WTC11 (cell line): ENCODE results near the gene TMEM40. TPM values are rescaled to one million over a fixed set of nuclear protein-coding genes. Genes with fewer than 3 reads are reported as not detected.
A peak's percentile ranks its signal among the peaks of the same experiment; 100 is the strongest.
"Not testable (repeated sequence)": the region's sequence is repeated elsewhere in the genome, so short reads cannot be mapped to it uniquely, and the experiment has no call there.

ENCODE experiments used
- ATAC-seq: fragments of 200-7000 bp; cut with Tn5 transposase; 2 replicates; pipeline ENCODE4 v1.10.0; 2021; ENCODE audit warnings: mild to moderate bottlenecking, moderate library complexity
- CTCF ChIA-PET: fragments of 300-600 bp; sonication (Branson Sonifier 250); formaldehyde crosslinking; loops from one replicate; lab custom pipeline; 2021; ENCODE audit warnings: antibody characterized with exemption; lab: Charles Lee
- POLR2A ChIA-PET: fragments of 350-600 bp; sonication (Branson Sonifier 250); formaldehyde crosslinking; loops from one replicate; lab custom pipeline; 2021; ENCODE audit warnings: antibody characterized with exemption; lab: Charles Lee
- DNase-seq: peaks from one replicate; pipeline ENCODE4 v3.0.0; 2021; ENCODE audit warnings: low spot score
- H3K27ac Mint-ChIP-seq: 2 replicates; pipeline ENCODE4 v1.8.0; 2021; ENCODE audit warnings: mixed read lengths
- H3K27me3 Mint-ChIP-seq: 2 replicates; pipeline ENCODE4 v1.8.0; 2021; ENCODE audit warnings: low read depth, mild to moderate bottlenecking, moderate library complexity, mixed read lengths
- H3K36me3 Mint-ChIP-seq: 2 replicates; pipeline ENCODE4 v1.8.0; 2021; ENCODE audit warnings: mixed read lengths
- H3K4me1 Mint-ChIP-seq: 2 replicates; pipeline ENCODE4 v1.8.0; 2022; ENCODE audit warnings: mixed read lengths
- H3K4me3 Mint-ChIP-seq: 2 replicates; pipeline ENCODE4 v1.8.0; 2021; ENCODE audit warnings: mild to moderate bottlenecking, moderate library complexity, mixed read lengths
- H3K9me3 Mint-ChIP-seq: 2 replicates; pipeline ENCODE4 v1.8.0; 2021; ENCODE audit warnings: mixed read lengths
- CBFB ChIP-seq: sonication (generic); formaldehyde crosslinking; IDR thresholded peaks from 2 replicates; pipeline ENCODE4 v1.8.1; 2022; ENCODE audit warnings: mild to moderate bottlenecking, low read depth, missing genetic modification reagents
- CDX4 ChIP-seq: fragments of 250-450 bp; sonication (Bioruptor Pico); IDR thresholded peaks from 2 replicates; pipeline ENCODE4 v1.9.0; 2021; ENCODE audit warnings: moderate library complexity, mild to moderate bottlenecking, inconsistent platforms, borderline replicate concordance
- EMX1 ChIP-seq: fragments of 250-450 bp; sonication (Bioruptor Pico); IDR thresholded peaks from 2 replicates; pipeline ENCODE4 v1.8.0; 2021; ENCODE audit warnings: mild to moderate bottlenecking
- JUN ChIP-seq: sonication (generic); formaldehyde crosslinking; IDR thresholded peaks from 2 replicates; pipeline ENCODE4 v1.8.0; 2023; ENCODE audit warnings: mild to moderate bottlenecking, missing genetic modification reagents
- NR3C1 ChIP-seq: sonication (generic); formaldehyde crosslinking; conservative IDR thresholded peaks from 2 replicates; pipeline ENCODE4 v1.8.1; 2023; ENCODE audit warnings: low read depth, mild to moderate bottlenecking, missing genetic modification reagents
- TCF7 ChIP-seq: sonication (generic); formaldehyde crosslinking; IDR thresholded peaks from 2 replicates; pipeline ENCODE4 v1.8.0; 2022; ENCODE audit warnings: mild to moderate bottlenecking, low read depth, missing genetic modification reagents, moderate library complexity
- TEAD1 ChIP-seq: sonication (generic); formaldehyde crosslinking; IDR thresholded peaks from 2 replicates; pipeline ENCODE4 v1.8.0; 2022; ENCODE audit warnings: mild to moderate bottlenecking, missing genetic modification reagents
- ZNF263 ChIP-seq: sonication (generic); formaldehyde crosslinking; IDR thresholded peaks from 2 replicates; pipeline ENCODE4 v1.8.1; 2022; ENCODE audit warnings: low read depth, mild to moderate bottlenecking, moderate library complexity, missing genetic modification reagents
- total RNA-seq: library from RNA; stranded (reverse); gene quantifications from 3 replicates; pipeline ENCODE4 v1.2.3, GENCODE V29; 2021
- TF ChIP-seq, protein P1 (sequence below): sonication (generic); formaldehyde crosslinking; IDR thresholded peaks from 2 replicates; pipeline ENCODE4 v1.8.1; 2022; ENCODE audit warnings: mild to moderate bottlenecking, missing genetic modification reagents, moderate library complexity, borderline replicate concordance
- TF ChIP-seq, protein P2 (sequence below): fragments of 250-450 bp; sonication (Bioruptor Pico); IDR thresholded peaks from 2 replicates; pipeline ENCODE4 v2.1.2; 2022; ENCODE audit warnings: mild to moderate bottlenecking, moderate library complexity
- TF ChIP-seq, protein P3 (sequence below): sonication (generic); formaldehyde crosslinking; IDR thresholded peaks from 2 replicates; pipeline ENCODE4 v1.8.1; 2023; ENCODE audit warnings: mild to moderate bottlenecking, missing genetic modification reagents, moderate library complexity

TMEM40 gene
- total RNA-seq, 1 experiment from 2014 or later, result 0.17 TPM

GRCh38 chr3:12785096-12785495 is 26.0 kb upstream of the TMEM40 start:
- ChIA-PET POLR2A (no interaction called here), CTCF (interaction anchor here (0.6 to 1.0 kb wide), 2 partner anchors 25 to 71 kb away, joined by 3 to 5 read pairs; no protein-coding TSS in a partner anchor)
- peaks cover 6% of the 10 kb centered on the region for H3K9me3 Mint-ChIP-seq
- H3K27me3 Mint-ChIP-seq, result no peaks in the 10 kb centered on the region; the same call in none of the 2 replicates
- DNase-seq (no peak), ATAC-seq (no peak)
- H3K4me3 Mint-ChIP-seq, result no peak overlapping the region
- no peak for TF ChIP-seq TEAD1 (CRISPR knock-in tag)
- H3K4me1 Mint-ChIP-seq, result peaks cover 22% of the 10 kb centered on the region
- no peaks in the 10 kb centered on the region for H3K36me3 Mint-ChIP-seq
- H3K27ac Mint-ChIP-seq, result no peak overlapping the region; the same call in 1 of the 2 replicates

DNA sequence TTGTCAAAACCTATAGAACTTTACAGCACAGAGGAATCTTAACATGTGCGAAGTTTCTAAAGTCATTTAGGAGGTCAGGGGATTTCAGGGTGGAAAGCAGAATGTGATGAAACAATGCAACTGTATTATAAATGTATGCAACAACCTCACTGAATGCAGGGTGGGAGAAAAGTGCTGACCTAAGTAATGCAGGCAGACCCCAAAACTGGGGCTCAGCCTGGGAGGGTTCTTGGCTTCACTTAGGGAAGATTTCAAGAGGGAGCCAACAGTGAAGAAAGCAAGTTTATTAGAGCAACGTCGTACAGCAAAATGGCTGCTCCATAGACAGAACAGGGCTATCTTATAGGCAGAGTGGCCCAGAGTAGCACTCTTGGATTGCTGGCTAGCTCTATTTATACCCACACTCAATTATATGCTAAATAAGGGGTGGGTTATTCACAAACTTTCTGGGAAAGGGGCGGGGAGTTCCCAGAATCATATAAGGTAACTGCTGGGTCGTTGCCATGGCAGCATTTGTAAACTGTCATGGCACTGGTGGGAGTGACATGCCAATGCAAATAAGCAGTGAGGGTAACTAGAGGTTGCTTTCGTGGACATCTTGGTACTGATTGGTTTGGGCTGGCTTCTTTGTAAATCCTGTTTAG is 23.2 kb upstream of the TMEM40 start:
- CTCF ChIA-PET, result interaction anchor here (0.6 to 1.5 kb wide), 2 partner anchors 14 to 108 kb away, joined by 3 to 4 read pairs; partner anchors contain the start of gene CAND2
- H3K9me3 Mint-ChIP-seq, result peaks cover 6% of the 10 kb centered on the region
- H3K27me3 Mint-ChIP-seq, result no peaks in the 10 kb centered on the region; the same call in none of the 2 replicates
- POLR2A ChIA-PET, result interaction anchor here (0.6 kb wide), 1 partner anchor 105 kb away, joined by 4 read pairs; no protein-coding TSS in a partner anchor
- H3K4me3 Mint-ChIP-seq, result no peak overlapping the region
- TF ChIP-seq CDX4 (CRISPR knock-in tag), result no peak
- no peak for TF ChIP-seq JUN (CRISPR knock-in tag)
- TF ChIP-seq, protein P1, sequence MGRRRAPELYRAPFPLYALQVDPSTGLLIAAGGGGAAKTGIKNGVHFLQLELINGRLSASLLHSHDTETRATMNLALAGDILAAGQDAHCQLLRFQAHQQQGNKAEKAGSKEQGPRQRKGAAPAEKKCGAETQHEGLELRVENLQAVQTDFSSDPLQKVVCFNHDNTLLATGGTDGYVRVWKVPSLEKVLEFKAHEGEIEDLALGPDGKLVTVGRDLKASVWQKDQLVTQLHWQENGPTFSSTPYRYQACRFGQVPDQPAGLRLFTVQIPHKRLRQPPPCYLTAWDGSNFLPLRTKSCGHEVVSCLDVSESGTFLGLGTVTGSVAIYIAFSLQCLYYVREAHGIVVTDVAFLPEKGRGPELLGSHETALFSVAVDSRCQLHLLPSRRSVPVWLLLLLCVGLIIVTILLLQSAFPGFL (CRISPR knock-in tag), result no peak
- TF ChIP-seq NR3C1 (CRISPR knock-in tag), result no peak
- TF ChIP-seq ZNF263, result no peak
- no peak overlapping the region for H3K27ac Mint-ChIP-seq
- peaks cover 22% of the 10 kb centered on the region for H3K4me1 Mint-ChIP-seq
- DNase-seq (peak; percentile 61), ATAC-seq (peak; percentile 93)
- H3K36me3 Mint-ChIP-seq, result no peaks in the 10 kb centered on the region

DNA sequence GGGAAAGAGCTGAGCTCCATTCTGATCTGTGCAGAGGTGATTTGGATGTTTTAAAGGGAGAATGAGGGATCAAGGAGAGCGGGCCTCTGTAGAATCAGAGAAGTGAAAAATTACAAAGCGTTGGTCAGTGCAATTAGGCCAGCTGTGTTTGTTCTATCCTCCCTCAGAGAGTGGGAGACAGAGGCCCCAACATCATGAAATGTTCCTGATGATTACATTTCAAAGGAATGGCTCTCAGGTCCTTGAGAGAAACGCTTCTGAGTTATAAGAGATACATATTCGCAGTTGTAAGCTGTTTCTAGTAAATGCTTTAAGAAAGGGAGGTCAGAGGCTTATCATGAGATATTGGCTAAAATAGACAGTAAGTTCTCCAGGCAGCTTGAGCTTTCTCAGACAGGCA is 21.7 kb upstream of the TMEM40 start:
- no peak for TF ChIP-seq TCF7 (CRISPR knock-in tag)
- Mint-ChIP-seq H3K27me3 (no peaks in the 10 kb centered on the region), H3K27ac (no peak overlapping the region), H3K9me3 (peaks cover 6% of the 10 kb centered on the region), H3K4me1 (peaks cover 19% of the 10 kb centered on the region), H3K4me3 (no peak overlapping the region), H3K36me3 (no peaks in the 10 kb centered on the region)
- POLR2A ChIA-PET, result no interaction called here
- no peak for DNase-seq
- CTCF ChIA-PET, result interaction anchor here (0.9 kb wide), 1 partner anchor 30 kb away, joined by 4 read pairs; no protein-coding TSS in a partner anchor
- no peak for ATAC-seq

- Mint-ChIP-seq H3K27ac (no peak overlapping the region), H3K36me3 (no peaks in the 10 kb centered on the region), H3K9me3 (peaks cover 5% of the 10 kb centered on the region), H3K4me1 (no peaks in the 10 kb centered on the region; the same call in none of the 2 replicates), H3K4me3 (no peak overlapping the region), H3K27me3 (peaks cover 13% of the 10 kb centered on the region)
- no peak for DNase-seq
- CTCF ChIA-PET, result interaction anchor here (2.5 kb wide), 1 partner anchor 10 kb away, joined by 8 read pairs; no protein-coding TSS in a partner anchor
- no peak for ATAC-seq
- POLR2A ChIA-PET, result no interaction called here
- TF ChIP-seq, protein P2, sequence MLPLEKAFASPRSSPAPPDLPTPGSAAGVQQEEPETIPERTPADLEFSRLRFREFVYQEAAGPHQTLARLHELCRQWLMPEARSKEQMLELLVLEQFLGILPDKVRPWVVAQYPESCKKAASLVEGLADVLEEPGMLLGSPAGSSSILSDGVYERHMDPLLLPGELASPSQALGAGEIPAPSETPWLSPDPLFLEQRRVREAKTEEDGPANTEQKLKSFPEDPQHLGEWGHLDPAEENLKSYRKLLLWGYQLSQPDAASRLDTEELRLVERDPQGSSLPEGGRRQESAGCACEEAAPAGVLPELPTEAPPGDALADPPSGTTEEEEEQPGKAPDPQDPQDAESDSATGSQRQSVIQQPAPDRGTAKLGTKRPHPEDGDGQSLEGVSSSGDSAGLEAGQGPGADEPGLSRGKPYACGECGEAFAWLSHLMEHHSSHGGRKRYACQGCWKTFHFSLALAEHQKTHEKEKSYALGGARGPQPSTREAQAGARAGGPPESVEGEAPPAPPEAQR, result no peak
- TF ChIP-seq CBFB, result no peak
- TF ChIP-seq, protein P3, sequence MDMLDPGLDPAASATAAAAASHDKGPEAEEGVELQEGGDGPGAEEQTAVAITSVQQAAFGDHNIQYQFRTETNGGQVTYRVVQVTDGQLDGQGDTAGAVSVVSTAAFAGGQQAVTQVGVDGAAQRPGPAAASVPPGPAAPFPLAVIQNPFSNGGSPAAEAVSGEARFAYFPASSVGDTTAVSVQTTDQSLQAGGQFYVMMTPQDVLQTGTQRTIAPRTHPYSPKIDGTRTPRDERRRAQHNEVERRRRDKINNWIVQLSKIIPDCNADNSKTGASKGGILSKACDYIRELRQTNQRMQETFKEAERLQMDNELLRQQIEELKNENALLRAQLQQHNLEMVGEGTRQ (CRISPR knock-in tag), result no peak
- no peak for TF ChIP-seq EMX1 (CRISPR knock-in tag)
These were observed 18.1 kb upstream of the TMEM40 start for GRCh38 chr3:12777171-12777570.

DNA sequence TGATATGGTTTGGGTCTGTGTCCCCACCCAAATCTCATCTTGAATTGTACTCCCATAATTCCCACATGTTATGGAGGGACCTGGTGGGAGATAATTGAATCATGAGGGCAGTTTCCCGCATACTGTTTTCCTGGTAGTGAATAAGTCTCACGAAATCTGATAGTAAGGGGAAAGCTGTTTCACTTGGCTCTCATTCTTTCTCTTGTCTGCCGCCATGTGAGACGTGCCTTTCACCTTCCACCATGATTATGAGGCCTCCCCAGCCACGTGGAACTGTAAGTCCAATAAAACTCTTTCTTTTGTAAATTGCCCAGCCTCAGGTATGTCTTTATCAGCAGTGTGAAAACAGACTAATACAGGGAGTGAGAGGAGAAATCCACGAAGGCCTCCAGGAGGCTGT is 16.9 kb upstream of the TMEM40 start:
- DNase-seq, H3K9me3 Mint-ChIP-seq, H3K4me1 Mint-ChIP-seq, H3K36me3 Mint-ChIP-seq, H3K4me3 Mint-ChIP-seq, POLR2A ChIA-PET, H3K27ac Mint-ChIP-seq, ATAC-seq: not testable (repeated sequence)
- CTCF ChIA-PET, result interaction anchor here (1.2 to 1.9 kb wide), 3 partner anchors 11 to 34 kb away, joined by 3 to 7 read pairs (median 6); no protein-coding TSS in a partner anchor
- H3K27me3 Mint-ChIP-seq, result peaks cover 13% of the 10 kb centered on the region
